Measurements from ENCODE around the gene SMIM36.

DNA sequence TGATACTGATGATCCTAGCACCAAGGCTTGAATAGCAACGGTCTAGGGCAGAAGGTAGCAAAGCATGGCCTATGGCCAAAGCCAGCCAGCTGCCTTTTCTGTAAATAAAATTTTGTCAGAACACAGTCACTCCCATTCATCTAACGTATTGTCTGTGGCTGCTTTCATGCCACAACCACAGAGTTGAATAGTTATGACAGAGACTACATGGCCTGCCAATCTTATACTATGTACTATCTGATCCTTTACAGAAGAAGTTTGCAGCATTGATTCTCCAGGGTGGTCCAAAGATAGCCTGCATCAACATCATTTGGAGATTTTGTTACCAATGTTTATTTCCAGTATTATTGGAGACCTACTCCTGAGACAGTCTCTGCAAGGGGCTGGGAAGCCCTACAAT, 69.7 kb downstream of the SMIM36 start:
- TF ChIP-seq CSDC2 (CRISPR knock-in tag; IDR thresholded peaks at IDR 0.05) (no peak), GLIS3 (CRISPR knock-in tag; IDR thresholded peaks at IDR 0.05) (no peak), ZFP30 (CRISPR knock-in tag; IDR thresholded peaks at IDR 0.05) (no peak), ARNTL (CRISPR knock-in tag; IDR thresholded peaks at IDR 0.05; ENCODE audit: borderline replicate concordance, low read depth) (no peak), ZC3H10 (CRISPR knock-in tag; IDR thresholded peaks at IDR 0.05) (no peak)
- TF ChIP-seq, protein P1, sequence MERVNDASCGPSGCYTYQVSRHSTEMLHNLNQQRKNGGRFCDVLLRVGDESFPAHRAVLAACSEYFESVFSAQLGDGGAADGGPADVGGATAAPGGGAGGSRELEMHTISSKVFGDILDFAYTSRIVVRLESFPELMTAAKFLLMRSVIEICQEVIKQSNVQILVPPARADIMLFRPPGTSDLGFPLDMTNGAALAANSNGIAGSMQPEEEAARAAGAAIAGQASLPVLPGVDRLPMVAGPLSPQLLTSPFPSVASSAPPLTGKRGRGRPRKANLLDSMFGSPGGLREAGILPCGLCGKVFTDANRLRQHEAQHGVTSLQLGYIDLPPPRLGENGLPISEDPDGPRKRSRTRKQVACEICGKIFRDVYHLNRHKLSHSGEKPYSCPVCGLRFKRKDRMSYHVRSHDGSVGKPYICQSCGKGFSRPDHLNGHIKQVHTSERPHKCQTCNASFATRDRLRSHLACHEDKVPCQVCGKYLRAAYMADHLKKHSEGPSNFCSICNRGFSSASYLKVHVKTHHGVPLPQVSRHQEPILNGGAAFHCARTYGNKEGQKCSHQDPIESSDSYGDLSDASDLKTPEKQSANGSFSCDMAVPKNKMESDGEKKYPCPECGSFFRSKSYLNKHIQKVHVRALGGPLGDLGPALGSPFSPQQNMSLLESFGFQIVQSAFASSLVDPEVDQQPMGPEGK (CRISPR knock-in tag; IDR thresholded peaks at IDR 0.05; ENCODE audit: borderline replicate concordance): no peak
- TF ChIP-seq, protein P2, sequence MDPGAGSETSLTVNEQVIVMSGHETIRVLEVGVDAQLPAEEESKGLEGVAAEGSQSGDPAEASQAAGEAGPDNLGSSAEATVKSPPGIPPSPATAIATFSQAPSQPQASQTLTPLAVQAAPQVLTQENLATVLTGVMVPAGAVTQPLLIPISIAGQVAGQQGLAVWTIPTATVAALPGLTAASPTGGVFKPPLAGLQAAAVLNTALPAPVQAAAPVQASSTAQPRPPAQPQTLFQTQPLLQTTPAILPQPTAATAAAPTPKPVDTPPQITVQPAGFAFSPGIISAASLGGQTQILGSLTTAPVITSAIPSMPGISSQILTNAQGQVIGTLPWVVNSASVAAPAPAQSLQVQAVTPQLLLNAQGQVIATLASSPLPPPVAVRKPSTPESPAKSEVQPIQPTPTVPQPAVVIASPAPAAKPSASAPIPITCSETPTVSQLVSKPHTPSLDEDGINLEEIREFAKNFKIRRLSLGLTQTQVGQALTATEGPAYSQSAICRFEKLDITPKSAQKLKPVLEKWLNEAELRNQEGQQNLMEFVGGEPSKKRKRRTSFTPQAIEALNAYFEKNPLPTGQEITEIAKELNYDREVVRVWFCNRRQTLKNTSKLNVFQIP (CRISPR knock-in tag; IDR thresholded peaks at IDR 0.05; ENCODE audit: borderline replicate concordance, low read depth): no peak
